ENCODE data around the gene CCN2.
"Not testable (repeated sequence)": the region's sequence is repeated elsewhere in the genome, so short reads cannot be mapped to it uniquely, and the experiment has no call there.

Gene CCN2

DNA sequence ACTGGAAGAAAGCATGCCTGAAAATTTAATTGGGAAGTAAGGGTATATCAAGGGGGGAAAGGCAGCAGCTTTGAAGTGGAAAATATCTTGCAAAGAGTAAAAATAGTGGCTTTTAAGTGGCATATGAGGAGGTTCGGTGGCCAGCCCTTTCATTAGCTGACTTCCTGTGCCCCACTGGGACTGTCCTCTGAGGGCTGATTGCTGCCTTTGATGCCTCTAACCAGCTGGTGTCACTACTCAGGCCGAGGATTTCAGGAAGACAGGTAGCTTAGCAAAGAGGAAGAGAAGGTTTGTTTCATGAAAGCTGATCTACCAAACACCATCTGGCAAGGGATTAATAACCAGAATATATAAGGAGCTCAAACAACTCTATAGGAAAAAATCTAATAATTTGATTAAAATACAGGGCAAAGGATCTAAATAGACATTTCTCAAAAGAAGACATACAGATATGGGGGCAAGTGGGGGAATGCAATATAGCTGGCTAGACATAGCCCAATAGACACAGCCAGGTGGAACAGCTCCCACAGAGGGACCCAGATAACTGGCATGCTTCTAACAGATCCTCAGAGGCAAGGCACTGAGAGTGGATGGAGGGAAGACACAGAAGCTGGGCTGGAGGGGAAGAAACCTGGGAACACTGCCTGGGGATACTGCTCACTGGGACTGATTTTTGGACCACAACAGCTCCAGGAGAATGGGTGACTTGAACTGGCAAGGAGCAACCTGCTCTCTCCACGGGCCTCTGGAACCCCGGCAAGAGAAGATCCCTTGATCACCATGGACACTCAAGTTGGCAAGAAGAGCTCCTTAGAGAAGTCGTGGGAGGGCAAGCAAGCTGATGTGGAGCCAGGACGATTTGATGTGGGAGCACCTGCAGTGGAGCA, 33.2 kb downstream of the CCN2 start:
- no peak for DNase-seq
- intact Hi-C loops (cut with DNase I), result no loop called here

GRCh38 chr6:131917318-131917717, 33.9 kb downstream of the CCN2 start:
- intact Hi-C loops (cut with DNase I), result no loop called here
- no peak for DNase-seq

GRCh38 chr6:131916847-131917246, 34.3 kb downstream of the CCN2 start:
- DNase-seq, result no peak
- intact Hi-C loops (cut with DNase I), result no loop called here

- DNase-seq; intact Hi-C loops (cut with DNase I): not testable (repeated sequence)
Observed at GRCh38 chr6:131916091-131916796, 34.9 kb downstream of the CCN2 start.

DNA sequence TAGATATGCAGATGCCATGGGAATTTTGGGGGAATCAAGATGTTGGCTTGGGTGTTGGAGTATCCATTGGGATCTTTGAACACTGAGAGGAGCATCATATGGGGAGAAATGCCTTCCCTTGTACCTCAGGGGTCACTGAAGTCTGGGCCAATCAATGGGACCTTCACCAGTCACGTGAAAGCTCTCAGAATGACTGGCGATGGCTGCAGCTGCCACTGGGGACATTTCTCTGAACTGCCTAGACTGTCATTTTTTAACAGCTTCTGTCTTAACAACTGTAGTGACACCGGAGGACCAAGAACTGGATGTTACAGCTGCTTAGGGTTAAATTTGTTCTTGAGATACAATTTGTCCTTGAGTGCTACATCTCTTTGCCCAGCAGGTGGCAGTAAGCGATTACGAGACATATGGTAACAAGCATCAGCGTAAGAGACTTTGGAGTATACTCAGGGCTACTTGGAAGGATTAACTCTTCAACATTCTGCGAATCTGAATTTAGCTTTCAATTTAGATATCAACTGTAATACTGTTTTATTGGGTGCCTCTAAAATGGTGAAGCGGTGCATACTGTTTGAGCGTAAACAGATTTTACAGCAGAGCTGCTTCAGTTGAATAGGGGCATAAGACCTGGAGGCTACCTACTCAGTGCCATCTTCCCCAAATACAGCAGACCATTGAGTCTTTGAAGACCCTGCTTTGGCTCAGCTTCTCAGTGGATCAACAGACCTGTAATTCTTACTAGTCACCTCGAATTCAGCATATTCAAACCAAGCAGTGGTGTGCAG, 36.0 kb downstream of the CCN2 start:
- intact Hi-C loops (cut with DNase I), result no loop called here

GRCh38 chr6:131914234-131914633, 36.9 kb downstream of the CCN2 start:
- DNase-seq, result no peak
- intact Hi-C loops (cut with DNase I), result no loop called here

More for the DNA sequence above, 36.0 kb downstream of the CCN2 start:
- DNase-seq, result peak in 41 of 42 donors; percentile 25 to 87 (median 67)

DNA sequence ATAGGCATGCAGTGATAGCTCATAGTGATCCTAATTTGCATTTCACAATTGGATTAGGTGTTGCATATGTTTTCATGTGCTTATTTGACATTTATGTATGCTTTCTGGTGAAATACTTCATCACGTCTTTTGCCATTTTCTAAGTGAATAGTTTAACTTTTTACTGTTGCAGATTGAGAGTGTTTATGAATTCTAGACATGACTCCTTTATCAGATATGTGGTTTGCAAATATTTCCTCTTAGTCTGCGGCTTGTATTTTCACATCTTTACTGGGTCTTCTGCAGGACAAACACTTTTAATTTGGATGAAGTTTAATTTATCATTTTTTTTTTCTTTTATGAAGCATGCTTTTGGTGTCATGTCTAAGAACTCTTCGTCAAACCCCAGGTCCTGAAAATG, 39.2 kb downstream of the CCN2 start:
- DNase-seq, result no peak
- intact Hi-C loops (cut with DNase I), result no loop called here

GRCh38 chr6:131910956-131911355, 40.2 kb downstream of the CCN2 start:
- intact Hi-C loops (cut with DNase I), result no loop called here
- no peak for DNase-seq

GRCh38 chr6:131910219-131910589, 41.0 kb downstream of the CCN2 start:
- intact Hi-C loops (cut with DNase I), result no loop called here
- DNase-seq, result no peak

DNA sequence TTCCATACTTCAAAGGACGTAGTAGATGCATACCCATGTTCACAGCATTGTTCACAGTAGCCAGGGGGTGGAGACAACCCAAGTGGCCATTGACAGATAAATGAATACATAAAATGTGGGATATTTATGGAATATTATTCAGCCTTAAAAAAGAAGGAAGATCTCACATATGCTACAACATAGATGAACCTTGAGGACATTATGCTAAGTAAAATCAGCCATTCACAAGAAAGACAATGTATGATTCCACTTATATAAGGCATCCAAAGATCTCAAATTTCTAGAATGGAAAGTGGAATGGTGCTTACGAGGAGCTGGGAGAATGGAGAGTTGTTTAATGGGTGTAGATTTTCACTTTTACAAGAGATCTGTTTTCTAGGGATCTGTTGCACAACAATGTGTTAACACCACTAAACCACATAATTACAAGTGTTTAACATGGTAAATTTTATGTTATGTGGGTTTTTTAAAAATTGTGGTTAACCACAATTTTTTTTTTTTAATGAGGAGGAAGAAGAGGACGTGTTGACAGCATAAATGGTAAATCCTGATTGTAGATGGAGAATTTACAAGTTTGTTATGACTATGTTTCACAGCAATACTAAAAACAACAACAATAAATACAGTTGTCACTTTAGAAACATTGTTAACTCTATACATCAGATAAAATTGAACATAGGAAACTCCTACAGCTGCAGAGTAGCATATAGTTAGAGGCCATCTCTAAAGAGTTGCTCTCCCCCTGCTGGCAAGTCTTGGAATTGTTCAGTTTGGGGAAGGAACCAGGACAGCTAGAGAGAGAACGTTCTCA, 41.6 kb downstream of the CCN2 start:
- peak; percentile 10 to 96 (median 84) for DNase-seq

GRCh38 chr6:131908787-131909186, 42.4 kb downstream of the CCN2 start:
- not testable (repeated sequence) for DNase-seq
- intact Hi-C loops (cut with DNase I), result loop anchor here (10.0 kb wide), 1 partner anchor 214 kb away; no protein-coding TSS in a partner anchor

More for the DNA sequence above, 41.6 kb downstream of the CCN2 start:
- intact Hi-C loops (cut with DNase I), result loop anchor here (10.0 kb wide), 1 partner anchor 215 kb away; no protein-coding TSS in a partner anchor

DNA sequence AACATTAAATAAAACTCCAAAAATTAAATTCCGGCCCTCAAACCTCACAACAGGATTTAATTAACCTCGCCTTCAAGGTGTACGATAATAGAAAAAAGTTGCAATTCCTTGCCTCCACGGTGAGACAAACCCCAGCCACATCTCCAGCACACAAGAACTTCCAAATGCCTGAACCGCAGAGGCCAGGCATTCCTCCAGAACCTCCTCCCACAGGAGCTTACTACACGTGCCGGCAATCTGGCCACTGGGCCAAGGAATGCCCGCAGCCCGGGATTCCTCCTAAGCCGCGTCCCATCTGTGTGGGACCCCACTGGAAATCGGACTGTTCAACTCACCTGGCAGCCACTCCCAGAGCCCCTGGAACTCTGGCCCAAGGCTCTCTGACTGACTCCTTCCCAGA, 47.4 kb downstream of the CCN2 start:
- not testable (repeated sequence) for DNase-seq
- intact Hi-C loops (cut with DNase I), result loop anchor here (10.0 kb wide), 1 partner anchor 209 kb away; no protein-coding TSS in a partner anchor

DNA sequence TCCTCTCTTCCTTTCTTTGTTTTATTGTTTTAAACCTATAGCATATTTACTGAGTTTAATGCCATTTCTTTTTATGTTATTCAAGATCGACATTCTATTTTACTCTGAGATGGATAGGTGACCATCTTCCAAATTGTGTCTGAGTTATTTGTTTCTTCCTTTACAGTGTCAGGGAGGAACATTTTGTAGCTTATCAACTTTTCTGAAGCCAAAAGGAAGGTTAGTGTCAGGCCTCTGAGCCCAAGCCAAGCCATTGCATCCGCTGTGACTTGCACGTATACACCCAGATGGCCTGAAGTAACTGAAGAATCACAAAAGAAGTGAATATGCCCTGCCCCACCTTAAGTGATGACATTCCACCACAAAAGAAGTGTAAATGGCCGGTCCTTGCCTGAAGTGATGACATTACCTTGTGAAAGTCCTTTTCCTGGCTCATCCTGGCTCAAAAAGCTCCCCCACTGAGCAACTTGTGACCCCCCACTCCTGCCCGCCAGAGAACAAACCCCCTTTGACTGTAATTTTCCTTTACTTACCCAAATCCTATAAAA, 49.8 kb downstream of the CCN2 start:
- intact Hi-C loops (cut with DNase I), result loop anchor here (10.0 kb wide), 1 partner anchor 207 kb away; no protein-coding TSS in a partner anchor
- DNase-seq, result not testable (repeated sequence)

DNA sequence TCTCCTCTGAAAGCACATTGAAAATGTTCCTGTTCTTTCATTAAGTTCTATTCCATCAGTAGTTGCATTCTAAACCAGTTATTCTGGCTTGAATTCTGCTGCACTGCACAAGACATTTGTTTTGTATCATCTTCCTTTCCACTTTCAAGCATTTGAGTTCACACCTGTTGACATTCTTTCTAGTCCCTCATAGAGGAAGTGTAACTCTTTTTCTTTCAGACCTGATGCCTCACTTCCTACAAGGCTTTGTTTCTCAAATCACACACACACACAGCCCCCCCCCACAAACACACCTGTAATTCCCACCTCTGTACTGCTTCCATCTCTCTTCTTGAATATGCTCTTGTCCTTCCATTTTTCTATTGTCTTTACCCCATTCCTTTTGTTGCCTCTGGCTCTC, 50.9 kb downstream of the CCN2 start:
- DNase-seq, result no peak

DNA sequence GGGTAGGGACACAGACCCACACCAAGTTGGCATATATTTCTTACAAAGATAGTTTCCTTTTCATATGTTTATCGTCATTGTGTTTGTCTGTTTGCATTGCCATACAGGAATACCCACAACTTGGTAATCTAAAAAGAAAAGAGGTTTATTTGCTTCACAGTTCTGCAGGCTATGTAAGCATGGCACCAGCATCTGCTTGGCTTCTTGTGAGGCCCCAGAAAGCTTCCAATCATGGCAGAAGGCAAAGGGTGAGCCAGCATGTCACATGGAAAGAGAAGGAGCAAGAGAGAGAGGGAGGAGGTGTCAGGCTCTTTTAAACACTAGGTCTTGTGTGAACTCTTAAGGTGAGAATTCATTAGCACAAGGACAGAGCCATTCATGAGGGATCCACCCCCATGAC, 52.5 kb downstream of the CCN2 start:
- DNase-seq, result no peak
- intact Hi-C loops (cut with DNase I), result no loop called here

More for the DNA sequence above, 50.9 kb downstream of the CCN2 start:
- intact Hi-C loops (cut with DNase I), result loop anchor here (10.0 kb wide), 1 partner anchor 205 kb away; no protein-coding TSS in a partner anchor

All from head of caudate nucleus (tissue), 42 donors.